GM12865 (cell line): ENCODE results near the gene NRK.
"Not testable (repeated sequence)": the region's sequence is repeated elsewhere in the genome, so short reads cannot be mapped to it uniquely, and the experiment has no call there.

ENCODE experiments used
- DNase-seq: peaks from one replicate; pipeline ENCODE4 v3.0.0; 2010; ENCODE audit warnings: low read depth
- H3K4me3 ChIP-seq: 2 replicates; pipeline ENCODE4 v1.5.1; 2011; ENCODE audit warnings: mild to moderate bottlenecking, low read depth, low read length, control low read depth
- CTCF ChIP-seq: IDR thresholded peaks from 2 replicates; pipeline ENCODE4 v1.5.1; 2011; ENCODE audit warnings: low read length, control low read depth, low read depth, inconsistent platforms; ENCODE audit not compliant: insufficient read depth; ENCODE audit errors: missing control alignments

Gene NRK

DNA sequence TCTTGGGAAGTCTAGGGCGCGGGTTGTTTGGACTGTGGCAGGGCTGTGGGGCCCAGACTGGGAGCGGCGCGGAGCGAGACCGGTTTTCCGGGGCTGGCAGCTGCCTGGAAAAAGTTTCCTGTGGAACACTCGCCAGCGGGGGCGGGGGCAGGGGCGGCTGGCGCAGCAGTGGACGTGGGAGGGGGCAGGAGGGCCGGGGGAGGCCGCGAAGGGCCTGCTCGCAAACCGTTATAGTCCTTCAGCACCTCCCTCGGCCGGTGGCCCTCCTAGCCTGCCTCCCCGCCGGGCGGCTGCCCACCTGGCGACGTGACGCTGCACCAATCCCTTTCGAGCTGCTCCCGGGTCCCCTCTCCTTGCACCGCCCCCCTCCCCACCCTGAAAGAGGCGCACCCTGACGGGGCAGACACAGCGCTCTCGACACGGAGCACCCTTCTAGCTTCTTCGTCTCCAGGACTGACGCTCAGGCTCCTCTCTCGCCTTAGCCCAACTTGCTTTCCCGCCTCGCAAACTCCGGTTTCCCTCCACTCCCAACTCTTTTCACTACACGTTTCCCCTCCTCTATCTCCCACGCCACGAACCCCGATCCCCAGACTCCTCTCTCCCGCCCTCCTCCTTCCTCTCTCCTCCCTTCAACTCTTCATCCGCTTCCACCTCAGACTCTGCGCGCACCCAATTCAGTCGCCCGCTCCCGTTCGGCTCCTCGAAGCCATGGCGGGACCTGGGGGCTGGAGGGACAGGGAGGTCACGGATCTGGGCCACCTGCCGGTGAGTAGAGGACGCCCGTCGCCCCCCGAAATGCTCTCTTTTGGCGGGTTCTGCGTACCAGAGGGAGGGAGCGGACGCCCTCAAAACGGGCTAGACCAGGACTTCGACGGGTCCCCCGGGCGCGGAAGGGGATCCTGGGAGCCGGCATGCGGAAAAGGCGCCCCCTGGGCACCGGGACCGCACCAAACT is at the start of gene NRK:
NRK (plus strand) TSS at position 402 of the 954 bp plus-strand sequence; CDS start at position 709, 307 bp downstream.
- no peak for DNase-seq
- no peak within 1 kb of the TSS for H3K4me3 ChIP-seq
- TF ChIP-seq CTCF = no peak

- no peak for TF ChIP-seq CTCF
Observed at GRCh38 chrX:105773801-105774200, 48.5 kb upstream of the NRK start.

DNA sequence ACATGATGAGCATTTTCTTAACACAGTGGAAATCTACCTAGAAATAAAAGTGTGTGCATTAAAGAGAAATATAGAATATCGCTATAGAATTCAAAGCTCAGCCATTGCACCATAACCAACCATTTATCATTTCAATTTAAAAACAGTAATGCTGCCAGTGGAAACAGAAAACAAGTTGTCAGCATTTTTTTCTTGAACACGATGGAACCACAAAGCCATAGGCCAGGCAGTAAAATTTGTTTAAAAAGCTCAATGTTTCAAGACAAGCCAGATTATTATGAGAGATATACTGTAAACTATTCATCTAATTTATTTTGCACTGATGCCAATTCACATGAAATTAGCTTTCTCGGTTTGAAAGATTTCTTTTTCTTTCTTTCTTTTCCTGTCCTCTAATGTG is 46.7 kb upstream of the NRK start:
- DNase-seq = no peak
- H3K4me3 ChIP-seq = no peak overlapping the region
- TF ChIP-seq CTCF = no peak

More at GRCh38 chrX:105773801-105774200, 48.5 kb upstream of the NRK start:
- no peak overlapping the region for H3K4me3 ChIP-seq
- no peak for DNase-seq

DNA sequence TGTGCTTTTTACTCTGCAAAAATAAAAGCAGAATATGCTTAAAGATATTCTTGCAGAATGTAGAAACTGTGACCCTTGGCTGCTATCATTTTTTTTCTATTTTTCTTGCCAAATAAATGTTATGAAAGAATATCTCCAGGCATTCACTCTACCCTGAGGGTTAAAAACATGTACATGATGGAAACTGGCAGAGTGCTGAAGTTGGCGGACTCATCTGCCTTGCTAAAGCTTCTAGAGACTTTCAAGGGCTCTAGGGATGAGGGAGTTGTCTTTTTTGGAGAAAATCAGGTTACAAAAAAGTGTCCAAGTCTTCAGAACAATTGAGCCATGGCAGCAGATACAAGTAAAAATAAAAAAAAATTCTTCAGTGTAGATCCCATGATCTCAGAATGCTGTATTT is 40.5 kb upstream of the NRK start:
- H3K4me3 ChIP-seq = no peak overlapping the region
- no peak for DNase-seq
- no peak for TF ChIP-seq CTCF

GRCh38 chrX:105796877-105797276 is 25.5 kb upstream of the NRK start:
- DNase-seq, H3K4me3 ChIP-seq: not testable (repeated sequence)

DNA sequence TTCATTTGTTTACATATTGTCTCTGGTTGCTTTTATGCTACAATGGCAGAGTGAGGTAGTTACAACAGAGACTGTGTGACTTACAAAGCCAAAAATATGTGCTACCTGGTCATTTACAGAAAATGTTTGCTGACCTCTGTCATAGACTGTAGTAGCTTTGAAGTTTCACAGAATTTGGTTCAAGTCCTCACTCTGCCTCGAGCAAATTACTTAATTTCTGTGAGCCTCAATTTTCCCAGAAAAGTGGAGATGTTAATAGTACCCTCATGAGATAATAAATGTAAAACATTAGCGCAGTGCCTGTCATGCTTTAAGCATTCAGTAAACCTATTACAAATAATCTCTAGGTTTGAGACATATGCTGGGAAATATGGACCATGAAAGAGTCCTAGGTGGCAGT is 18.4 kb upstream of the NRK start:
- no peak for TF ChIP-seq CTCF
- no peak overlapping the region for H3K4me3 ChIP-seq
- no peak for DNase-seq

DNA sequence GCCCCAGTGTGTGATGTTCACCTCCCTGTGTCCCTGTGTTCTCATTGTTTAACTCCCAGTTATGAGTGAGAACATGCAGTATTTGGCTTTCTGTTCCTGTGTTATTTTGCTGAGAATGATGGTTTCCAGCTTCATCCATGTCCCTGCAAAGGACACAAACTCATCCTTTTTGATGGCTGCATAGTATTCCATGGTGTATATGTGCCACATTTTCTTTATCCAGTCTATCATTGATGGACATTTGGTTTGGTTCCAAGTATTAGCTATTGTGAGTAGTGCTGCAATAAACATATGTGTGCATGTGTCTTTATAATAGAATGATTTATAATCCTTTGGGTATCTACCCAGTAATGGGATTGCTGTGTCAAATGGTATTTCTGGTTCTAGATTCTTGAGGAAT is 16.7 kb upstream of the NRK start:
- DNase-seq, H3K4me3 ChIP-seq: not testable (repeated sequence)

GRCh38 chrX:105816517-105816916 is 5.8 kb upstream of the NRK start:
- no peak for TF ChIP-seq CTCF
- peak; percentile 0 for DNase-seq

More at GRCh38 chrX:105816517-105816916, 5.8 kb upstream of the NRK start:
- H3K4me3 ChIP-seq = no peak overlapping the region
